GM19099 (cell line): ENCODE results near the gene PFDN1.

Source experiments
- POLR2A ChIP-seq: IDR thresholded peaks from 3 replicates; pipeline ENCODE4 v1.6.1; 2011; ENCODE audit warnings: low read depth; ENCODE audit not compliant: insufficient read length; ENCODE audit errors: extremely low read depth

Gene PFDN1

DNA sequence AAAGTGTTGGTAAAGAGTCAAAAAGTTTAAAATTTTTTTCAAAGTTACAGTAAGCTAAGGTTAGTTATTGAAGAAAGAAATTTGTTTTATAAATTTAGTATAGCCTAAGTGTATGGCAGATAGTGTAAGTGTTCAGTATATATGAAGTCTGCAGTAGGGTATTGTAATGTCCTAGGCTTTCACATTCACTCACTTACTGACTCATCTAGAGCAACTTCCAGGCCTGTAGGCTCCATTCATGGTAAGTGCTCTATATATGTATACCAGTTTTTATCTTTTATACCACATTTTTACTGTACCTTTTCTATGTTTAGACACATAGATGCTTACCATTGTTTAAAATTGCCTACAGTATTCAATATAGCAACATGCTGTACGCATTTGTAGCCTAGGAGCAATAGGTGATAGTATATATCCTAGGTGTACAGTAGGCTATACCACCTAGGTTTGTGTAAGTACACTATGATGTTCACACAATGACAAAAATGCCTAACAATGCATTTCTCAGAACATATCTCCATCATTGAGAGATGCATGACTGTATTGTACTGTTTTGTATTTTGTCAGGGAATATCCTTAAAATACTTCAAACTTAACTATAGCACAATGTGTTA lies 89.4 kb downstream of the PFDN1 start:
- no peak for TF ChIP-seq POLR2A

DNA sequence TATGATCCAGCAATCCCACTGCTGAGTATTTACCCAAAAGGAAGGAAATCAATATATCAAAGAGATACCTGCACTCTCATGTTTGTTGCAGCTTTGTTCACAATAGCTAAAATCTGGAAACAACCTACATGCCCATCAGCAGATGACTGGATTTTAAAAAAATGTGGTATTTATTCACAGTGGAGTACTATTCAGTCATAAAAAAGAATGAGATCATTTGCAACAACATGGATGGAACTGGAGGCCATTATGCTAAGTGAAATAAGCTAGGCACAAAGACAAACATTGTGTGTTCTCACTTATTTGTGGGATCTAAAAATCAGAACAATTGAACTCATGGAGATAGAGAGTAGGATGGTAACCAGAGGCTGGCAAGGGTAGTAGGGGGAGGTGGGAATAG lies 94.8 kb downstream of the PFDN1 start:
- TF ChIP-seq POLR2A = no peak

DNA sequence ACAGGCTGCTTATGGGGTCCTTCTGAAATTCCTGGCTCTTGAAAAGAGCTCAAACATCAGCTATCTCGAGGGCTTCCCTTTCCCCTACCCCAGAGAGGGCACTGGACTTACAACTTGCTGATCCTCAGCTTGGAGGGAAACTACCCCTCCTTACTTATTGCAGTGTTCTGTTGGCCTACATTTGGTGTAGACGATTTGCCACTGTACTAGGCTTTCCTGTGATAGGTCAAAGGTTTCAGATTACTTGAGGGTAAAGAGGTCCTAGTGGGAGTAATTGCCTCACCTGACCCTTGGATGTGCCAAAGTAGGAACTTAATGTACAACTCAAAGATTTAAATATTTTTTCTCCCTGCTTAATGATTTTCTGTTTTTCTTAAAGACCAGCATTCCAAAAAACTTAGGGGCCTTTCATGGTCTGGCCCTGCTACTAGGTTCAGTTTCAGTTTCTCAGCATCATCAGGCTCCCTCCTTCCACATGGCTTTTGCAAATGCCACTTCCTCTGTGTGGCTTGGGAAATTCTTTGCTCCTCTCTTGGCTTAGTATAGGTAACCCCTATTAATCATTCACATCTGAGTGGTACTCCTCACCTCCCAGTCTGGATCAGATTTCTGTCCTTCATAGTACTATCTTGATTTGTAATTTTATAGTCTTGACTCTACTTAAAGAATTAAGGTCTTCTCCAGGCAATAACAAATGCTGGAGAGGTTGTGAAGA lies 95.5 kb downstream of the PFDN1 start:
- TF ChIP-seq POLR2A = no peak

DNA sequence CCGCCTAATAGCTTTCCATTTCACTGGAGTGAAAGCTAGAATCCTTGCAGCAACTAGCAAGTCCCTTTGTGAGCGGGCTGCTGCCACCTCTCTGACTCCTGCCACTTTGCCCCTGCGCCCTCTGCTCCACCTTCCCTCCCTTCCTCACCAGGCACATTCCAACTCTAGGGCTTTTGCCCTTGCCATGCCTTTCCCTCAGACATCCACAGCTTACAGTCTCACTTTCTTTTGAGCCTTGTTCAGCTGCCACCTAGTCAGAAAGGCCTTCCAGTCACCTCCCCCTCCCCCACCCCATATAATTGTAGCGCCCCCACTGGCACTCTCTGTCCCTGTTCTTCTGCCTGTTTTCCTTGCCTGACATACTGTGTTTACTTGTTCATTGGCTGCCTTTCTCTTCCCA lies 96.9 kb downstream of the PFDN1 start:
- TF ChIP-seq POLR2A = no peak

DNA sequence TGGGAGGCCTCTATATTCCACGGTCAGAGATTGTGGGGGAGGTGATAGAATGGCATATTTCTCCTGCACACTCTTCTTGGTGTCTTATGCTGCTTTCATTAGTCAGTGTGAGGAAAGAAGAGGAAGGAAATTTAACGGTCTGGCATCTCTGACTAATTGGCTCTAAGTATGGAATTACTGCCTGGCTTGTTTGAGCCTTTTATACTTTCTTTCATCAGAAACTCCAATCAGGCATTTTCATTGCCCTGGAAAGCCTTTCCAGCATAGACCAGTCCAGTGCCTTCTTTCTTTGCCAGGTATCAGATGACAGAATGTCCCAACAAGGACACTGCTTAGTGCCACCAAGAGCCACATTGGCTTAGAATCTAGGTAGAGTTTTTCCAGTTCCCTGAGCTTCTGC lies 97.7 kb downstream of the PFDN1 start:
- no peak for TF ChIP-seq POLR2A

DNA sequence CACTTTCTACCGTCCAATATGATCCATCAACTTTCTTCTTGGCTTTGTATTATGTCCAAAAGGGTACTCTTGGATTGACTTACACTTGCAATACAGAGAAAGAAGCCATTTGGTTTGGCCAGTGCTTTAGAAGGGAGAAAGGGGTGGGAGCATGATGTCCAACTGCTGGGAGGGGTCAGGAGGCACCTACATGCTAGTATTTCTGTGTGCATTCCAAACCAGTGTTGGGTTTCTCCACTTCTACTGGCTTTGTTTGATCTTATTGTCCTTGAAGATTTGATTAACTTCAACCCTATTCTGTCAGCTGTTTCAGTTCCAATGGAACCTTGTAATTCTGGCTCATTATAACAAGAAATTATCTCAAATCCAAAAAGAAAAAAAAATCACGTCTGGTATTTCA lies 100.3 kb downstream of the PFDN1 start:
- no peak for TF ChIP-seq POLR2A

DNA sequence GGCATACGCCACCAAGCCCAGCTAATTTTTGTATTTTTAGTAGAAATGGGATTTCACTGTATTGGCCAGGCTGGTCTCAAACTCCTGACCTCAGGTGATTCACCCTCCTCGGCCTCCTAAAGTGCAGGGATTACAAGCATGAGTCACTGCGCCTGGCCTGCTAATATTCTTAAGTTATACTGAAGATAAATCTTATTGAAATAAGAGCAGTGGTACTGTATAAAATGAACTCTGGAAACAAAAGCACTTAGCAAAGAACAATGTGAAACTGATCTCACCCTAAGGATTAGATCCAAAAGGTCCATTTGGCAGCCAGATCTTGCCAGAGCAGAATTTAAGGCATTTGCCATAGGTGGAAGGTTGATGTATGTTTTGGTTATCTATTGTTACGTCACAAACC lies 100.8 kb downstream of the PFDN1 start:
- TF ChIP-seq POLR2A = no peak

DNA sequence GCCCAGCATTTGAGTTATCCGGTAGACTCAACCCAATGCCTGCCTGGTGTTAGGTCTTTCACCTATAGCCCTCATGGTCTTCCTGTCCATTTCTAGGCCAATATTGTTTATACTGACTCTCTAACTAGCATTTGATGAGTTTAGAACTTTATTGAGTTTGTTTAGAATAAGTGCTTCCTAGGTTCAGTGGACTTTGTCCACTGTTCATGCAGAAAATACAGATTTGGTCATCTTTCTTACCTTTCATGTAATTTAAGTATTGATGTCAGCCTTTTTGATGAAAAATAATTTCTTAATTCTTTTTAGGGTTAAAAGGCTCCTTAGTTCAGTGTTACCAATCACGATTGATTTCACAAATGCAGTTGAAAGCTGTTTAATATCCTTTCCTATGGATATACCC lies 105.9 kb downstream of the PFDN1 start:
- no peak for TF ChIP-seq POLR2A

DNA sequence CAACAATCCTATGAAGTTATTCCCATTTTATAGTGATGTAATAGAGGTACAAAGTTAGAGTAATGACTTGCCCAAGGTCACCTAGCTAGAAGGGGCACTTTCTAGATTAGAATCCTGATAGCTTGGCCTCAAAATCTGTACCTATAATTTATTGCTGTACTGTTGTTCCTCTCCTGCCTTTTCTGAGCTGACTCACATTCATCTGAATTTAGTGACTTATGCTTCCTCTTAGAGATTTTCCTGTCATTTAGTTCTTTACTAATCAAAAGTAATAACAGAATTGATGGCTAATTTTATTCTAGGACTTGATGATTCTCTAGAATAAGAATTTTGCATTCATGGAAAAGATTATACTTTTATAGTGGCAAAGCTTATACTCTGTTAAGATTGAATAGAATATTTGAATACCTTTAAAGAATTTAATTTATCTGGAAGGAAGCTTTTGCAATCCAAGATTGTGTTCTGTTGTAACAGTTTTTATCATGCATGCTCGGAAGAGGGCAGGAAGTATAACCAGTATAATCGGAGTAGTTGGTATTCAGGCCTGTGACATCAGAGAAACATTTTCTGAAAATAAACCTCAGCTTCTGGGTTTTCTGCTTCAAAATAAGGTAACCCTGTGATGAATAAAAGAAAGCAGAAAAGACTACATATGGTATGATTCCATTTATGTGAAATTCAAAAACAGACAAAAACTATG lies 106.6 kb downstream of the PFDN1 start:
- no peak for TF ChIP-seq POLR2A
